K562 (cell line): ENCODE results near the gene MMEL1. TPM values are rescaled to one million over a fixed set of nuclear protein-coding genes. Genes with fewer than 3 reads are reported as not detected.
A peak's percentile ranks its signal among the peaks of the same experiment; 100 is the strongest.

Experiments used
- ATAC-seq: fragments of 200-7000 bp; cut with Tn5 transposase; 3 replicates; pipeline ENCODE4 v1.9.1; 2020; ENCODE audit warnings: moderate library complexity
- BruUV-seq: library from RNA; stranded (reverse); fragments of 400-500 nt; replicated peaks from 2 replicates; lab custom pipeline; 2021; lab: Mats Ljungman, UMichigan
- CTCF ChIA-PET: fragments of 300-600 bp; formaldehyde crosslinking; extraction: SDS; loops from one replicate; lab custom pipeline; 2021; ENCODE audit warnings: low intra/inter-chr PET ratio; lab: Yijun Ruan, JAX
- POLR2A ChIA-PET: fragments of 300-600, 350-650 bp; sonication (Branson Sonifier 250); formaldehyde crosslinking; extraction: SDS; loops from one replicate; lab custom pipeline; 2021; ENCODE audit warnings: antibody characterized with exemption, inconsistent platforms; lab: Yijun Ruan, JAX
- DNase-seq, 4 experiments: peaks; one replicate each; pipeline versions ENCODE4 v3.0.0 to v3.0.0-alpha.2; 2011 to 2018; ENCODE audit warnings: low spot score in 3 of 4, mixed read lengths in 3 of 4; ENCODE audit errors: extremely low read depth in 1 of 4
- FAIRE-seq: peaks from 2 replicates; lab custom pipeline; 2011; peaks lifted over from hg19 to GRCh38; lab: Jason Lieb, UNC
- H2AFZ ChIP-seq: 2 replicates; pipeline ENCODE4 v1.6.0; 2011; ENCODE audit warnings: low read depth, low read length, control low read depth, inconsistent platforms
- H3K27ac ChIP-seq: fragments of 200-600 bp; 3 replicates; pipeline ENCODE4 v1.8.0; 2011; ENCODE audit warnings: low read depth, mild to moderate bottlenecking, control low read depth, inconsistent platforms, low read length, moderate library complexity, mixed read lengths; ENCODE audit errors: extremely low read depth
- H3K27me3 ChIP-seq, 2 experiments: fragments of 300-600 bp in 1 of 2; 2 replicates in 1 of 2; 3 replicates in 1 of 2; pipeline versions ENCODE4 v1.6.0 to v1.8.0; 2011; ENCODE audit warnings: inconsistent platforms in 2 of 2, low read length in 2 of 2, mild to moderate bottlenecking in 1 of 2, mixed read lengths in 1 of 2, moderate library complexity in 1 of 2; ENCODE audit not compliant: control insufficient read depth in 2 of 2, insufficient read depth in 2 of 2
- H3K36me3 ChIP-seq: fragments of 300-600 bp; 3 replicates; pipeline ENCODE4 v1.8.0; 2011; ENCODE audit warnings: mild to moderate bottlenecking, low read length, inconsistent platforms; ENCODE audit not compliant: control insufficient read depth, insufficient read depth
- H3K4me1 ChIP-seq, 2 experiments: fragments of 200-600 bp in 1 of 2; replicated peaks in 1 of 2; 2 replicates in 1 of 2; 3 replicates in 1 of 2; pipeline versions ENCODE4 v1.5.1 to v1.8.0; 2011; ENCODE audit warnings: inconsistent platforms in 2 of 2, low read length in 2 of 2, mild to moderate bottlenecking in 1 of 2, mixed read lengths in 1 of 2, moderate library complexity in 1 of 2; ENCODE audit not compliant: control insufficient read depth in 2 of 2, insufficient read depth in 2 of 2
- H3K4me2 ChIP-seq: 2 replicates; pipeline ENCODE4 v1.6.1; 2011; ENCODE audit warnings: low read length, control low read depth, inconsistent platforms, mixed read lengths; ENCODE audit not compliant: insufficient read depth
- H3K4me3 ChIP-seq: fragments of 200-600 bp; sonication (generic), shearing (Covaris generic); 2 replicates; pipeline ENCODE4 v1.5.1; 2016; ENCODE audit warnings: control low read depth, inconsistent platforms
- H3K79me2 ChIP-seq: fragments of 200-600 bp; 3 replicates; pipeline ENCODE4 v1.8.0; 2011; ENCODE audit warnings: low read length, inconsistent platforms; ENCODE audit not compliant: control insufficient read depth, insufficient read depth
- H3K9ac ChIP-seq, 2 experiments: 2 replicates each; pipeline versions ENCODE4 v1.6.0 to v1.6.1; 2011; ENCODE audit warnings: low read depth in 2 of 2, low read length in 2 of 2, control low read depth in 1 of 2, inconsistent platforms in 1 of 2, mild to moderate bottlenecking in 1 of 2, mixed read lengths in 1 of 2; ENCODE audit not compliant: insufficient read depth in 1 of 2
- H3K9me1 ChIP-seq: one replicate; pipeline ENCODE4 v1.6.0; 2011; ENCODE audit warnings: inconsistent platforms, mild to moderate bottlenecking, low read length, moderate library complexity; ENCODE audit not compliant: control insufficient read depth, insufficient read depth
- H3K9me3 ChIP-seq: replicated peaks from 2 replicates; pipeline ENCODE4 v1.5.1; 2011; ENCODE audit warnings: low read depth, low read length, inconsistent platforms; ENCODE audit not compliant: control insufficient read depth, insufficient read depth
- H4K20me1 ChIP-seq: replicated peaks from 2 replicates; pipeline ENCODE4 v1.6.1; 2011; ENCODE audit warnings: low read length, inconsistent platforms, mixed read lengths; ENCODE audit not compliant: control insufficient read depth, insufficient read depth
- ATF1 ChIP-seq, 2 experiments: fragments of 450-650 bp in 1 of 2; IDR thresholded peaks; 2 replicates each; pipeline ENCODE4 v1.6.1; 2016; ENCODE audit warnings: missing compliant biosample characterization in 1 of 2, missing genetic modification characterization in 1 of 2
- CCAR2 ChIP-seq: fragments of 200-400 bp; formaldehyde crosslinking; IDR thresholded peaks from 2 replicates; pipeline ENCODE4 v1.6.1; 2017; ENCODE audit warnings: mild to moderate bottlenecking, low read depth, low read length
- E2F1 ChIP-seq: sonication (generic); formaldehyde crosslinking; IDR thresholded peaks from 2 replicates; pipeline ENCODE4 v1.8.1; 2023; ENCODE audit warnings: mild to moderate bottlenecking, missing genetic modification reagents, moderate library complexity
- FOS ChIP-seq: IDR thresholded peaks from 3 replicates; pipeline ENCODE4 v1.6.1; 2011; ENCODE audit not compliant: insufficient read length; ENCODE audit errors: extremely low read depth
- FOXP1 ChIP-seq: sonication (generic); formaldehyde crosslinking; IDR thresholded peaks from 2 replicates; pipeline ENCODE4 v1.8.0; 2022; ENCODE audit warnings: mild to moderate bottlenecking, missing genetic modification reagents
- KDM5B ChIP-seq: fragments of 200-600 bp; sonication (generic); IDR thresholded peaks from 2 replicates; pipeline ENCODE4 v1.6.1; 2012; ENCODE audit warnings: low read depth, mild to moderate bottlenecking, moderate library complexity, low read length, control low read depth, inconsistent platforms; ENCODE audit not compliant: insufficient replicate concordance
- NR2C2 ChIP-seq, 2 experiments: fragments of 200-800 bp in 1 of 2; sonication (Bioruptor generic) in 1 of 2; sonication (generic) in 1 of 2; formaldehyde crosslinking in 1 of 2; IDR thresholded peaks; 2 replicates each; pipeline versions ENCODE4 v1.6.1 to v1.8.0; 2016 to 2022; ENCODE audit warnings: mild to moderate bottlenecking in 1 of 2, missing compliant biosample characterization in 1 of 2, missing genetic modification characterization in 1 of 2, missing genetic modification reagents in 1 of 2
- ZNF146 ChIP-seq: IDR thresholded peaks from one replicate; pipeline ENCODE4 v1.6.1; 2018; ENCODE audit warnings: missing compliant biosample characterization; ENCODE audit not compliant: unreplicated experiment
- ZNF197 ChIP-seq: fragments of 200-800 bp; sonication (Bioruptor generic); IDR thresholded peaks from 2 replicates; pipeline ENCODE4 v1.6.1; 2016; ENCODE audit warnings: low read depth, missing genetic modification characterization, missing compliant biosample characterization
- ZNF41 ChIP-seq: fragments of 250-450 bp; sonication (Bioruptor Pico); conservative IDR thresholded peaks from 2 replicates; pipeline ENCODE4 v1.4.0; 2020; ENCODE audit warnings: mild to moderate bottlenecking
- ZNF609 ChIP-seq: sonication (generic); formaldehyde crosslinking; IDR thresholded peaks from 2 replicates; pipeline ENCODE4 v1.8.1; 2023; ENCODE audit warnings: missing genetic modification reagents, mild to moderate bottlenecking, borderline replicate concordance
- ZNF740 ChIP-seq, 3 experiments: fragments of 200-800 bp in 1 of 3; sonication (Bioruptor generic) in 1 of 3; sonication (generic) in 1 of 3; formaldehyde crosslinking in 1 of 3; IDR thresholded peaks; 2 replicates each; pipeline versions ENCODE4 v1.6.1 to v1.8.0; 2016 to 2022; ENCODE audit warnings: mild to moderate bottlenecking in 2 of 3, missing compliant biosample characterization in 2 of 3, missing genetic modification characterization in 2 of 3, missing genetic modification reagents in 1 of 3
- WGBS: fragments of 100-300 bp; shearing (Covaris generic); methylation state at CpG from one replicate; pipeline ENCODE4 v1.1.6; 2016; ENCODE audit warnings: low coverage, mixed read lengths; ENCODE audit not compliant: insufficient coverage; ENCODE audit errors: missing lambda C conversion rate; 5-methylcytosine and 5-hydroxymethylcytosine counted together
- in situ Hi-C: fragments of 300-500 bp; cut with MboI; formaldehyde crosslinking; loops from 4 replicates; pipeline ENCODE4 v1.15.0; 2018; ENCODE audit warnings: inconsistent platforms, mixed read lengths
- intact Hi-C: fragments of 100-400 bp; cut with micrococcal nuclease; formaldehyde crosslinking; loops from 2 replicates; pipeline ENCODE4 v1.14.2; 2022
- polyA plus RNA-seq, 8 experiments: library from polyadenylated mRNA; depleted of rRNA in 4 of 8; stranded (reverse) in 5 of 8; unstranded in 3 of 8; fragments of >200 nt; fragmentation: Nextera tagmentation in 2 of 8; fragmentation: Illumina TruSeq in 1 of 8; extraction: Ambion mirVana in 2 of 8; extraction: Trizol in 1 of 8; gene quantifications; 2 replicates each; pipeline versions ENCODE4 v1.2.1 to v1.2.3, GENCODE V29; 2011 to 2014; ENCODE audit warnings: inconsistent platforms in 1 of 8, missing spikeins in 1 of 8
- total RNA-seq, 7 experiments: library from RNA; depleted of rRNA in 6 of 7; stranded (reverse); fragments of >200 nt in 6 of 7; fragmentation: Illumina TruSeq in 2 of 7; extraction: Trizol in 2 of 7; gene quantifications; 2 replicates each; pipeline versions ENCODE4 v1.2.1 to v1.2.3, GENCODE V29; 2011 to 2021; ENCODE audit warnings: low replicate concordance in 1 of 7

MMEL1 gene
- total and polyA plus RNA-seq, 9 of the 15 experiments (the other 6 are each of a cell fraction or from before 2014, with no cell fraction given), result not detected

- peak overlapping the region; percentile 25 for H3K4me3 ChIP-seq
- FAIRE-seq, result no peak
- H3K36me3 ChIP-seq, result no peaks in the 10 kb centered on the region
- in situ Hi-C loops, result no loop called here
- no peaks in the 10 kb centered on the region for H4K20me1 ChIP-seq
- peak in 3 of 4 experiments; percentile 43 to 74 (median 71) for DNase-seq
- no peaks in the 10 kb centered on the region for H3K9me1 ChIP-seq
- H3K79me2 ChIP-seq, result no peaks in the 10 kb centered on the region
- WGBS, result 12% methylated on average over 20 of the region's 24 CpGs
- peak overlapping the region; percentile 69 for H3K4me2 ChIP-seq
- POLR2A ChIA-PET, result interaction anchor here (0.6 to 1.8 kb wide), 6 partner anchors 10 to 386 kb away, joined by 3 to 8 read pairs (median 3); partner anchors contain the start of gene PRXL2B
- H2AFZ ChIP-seq, result peak overlapping the region; percentile 86
- H3K9me3 ChIP-seq, result no peaks in the 10 kb centered on the region
- peak overlapping the region; percentile 51 to 92; a peak in 3 of 4 replicates for H3K9ac ChIP-seq
- BruUV-seq, result no TSS peak
- H3K27me3 ChIP-seq, result 0 out of 5 replicates have a peak, but pooled peaks cover 0 to 4% of the 10 kb centered on the region in 2 experiments
- H3K4me1 ChIP-seq, result peaks cover 26 to 83% of the 10 kb centered on the region in 2 experiments
- CTCF ChIA-PET, result interaction anchor here (2.7 kb wide), 1 partner anchor 230 kb away, joined by 22 read pairs; no protein-coding TSS in a partner anchor
- intact Hi-C loops, result no loop called here
- ATAC-seq, result peak; percentile 38
- peak overlapping the region; percentile 51; the same call in 1 of the 3 replicates for H3K27ac ChIP-seq
- TF ChIP-seq ZNF197 (CRISPR knock-in tag), result no peak
- TF ChIP-seq E2F1 (CRISPR knock-in tag), result no peak
- TF ChIP-seq CCAR2, result no peak
- no peak for TF ChIP-seq ZNF41 (CRISPR knock-in tag)
- TF ChIP-seq ZNF146, result no peak
- no peak for TF ChIP-seq ZNF609 (CRISPR knock-in tag)
- no peak for TF ChIP-seq KDM5B
- no peak for TF ChIP-seq ATF1 (CRISPR knock-in tag; IDR thresholded peaks at IDR 0.05)
- 0 out of 2 replicates have a peak, but pooled peaks have one; percentile 26 for TF ChIP-seq ATF1 (tag; IDR thresholded peaks at IDR 0.05)
- no peak for TF ChIP-seq FOXP1 (CRISPR knock-in tag)
- no peak for TF ChIP-seq ZNF740 (CRISPR knock-in tag; IDR thresholded peaks at IDR 0.05)
- no peak for TF ChIP-seq ZNF740 (tag; IDR thresholded peaks at IDR 0.05)
- TF ChIP-seq FOS, result no peak
- TF ChIP-seq NR2C2 (CRISPR knock-in tag; IDR thresholded peaks at IDR 0.05), result no peak
- TF ChIP-seq NR2C2 (tag; IDR thresholded peaks at IDR 0.05), result peak; percentile 68
These were observed 75.9 kb downstream of the MMEL1 start for GRCh38 chr1:2556678-2557481.
